HL-60 (cell line): ENCODE data around the gene SRF.

Source experiments
- GABPA ChIP-seq: IDR thresholded peaks from 2 replicates; pipeline ENCODE4 v1.6.1; 2012; ENCODE audit warnings: low read depth
- TF ChIP-seq, protein P1 (sequence below): IDR thresholded peaks from one replicate; pipeline ENCODE4 v1.5.1; 2011; ENCODE audit warnings: low read length, control low read depth, inconsistent platforms; ENCODE audit not compliant: insufficient read depth

DNA sequence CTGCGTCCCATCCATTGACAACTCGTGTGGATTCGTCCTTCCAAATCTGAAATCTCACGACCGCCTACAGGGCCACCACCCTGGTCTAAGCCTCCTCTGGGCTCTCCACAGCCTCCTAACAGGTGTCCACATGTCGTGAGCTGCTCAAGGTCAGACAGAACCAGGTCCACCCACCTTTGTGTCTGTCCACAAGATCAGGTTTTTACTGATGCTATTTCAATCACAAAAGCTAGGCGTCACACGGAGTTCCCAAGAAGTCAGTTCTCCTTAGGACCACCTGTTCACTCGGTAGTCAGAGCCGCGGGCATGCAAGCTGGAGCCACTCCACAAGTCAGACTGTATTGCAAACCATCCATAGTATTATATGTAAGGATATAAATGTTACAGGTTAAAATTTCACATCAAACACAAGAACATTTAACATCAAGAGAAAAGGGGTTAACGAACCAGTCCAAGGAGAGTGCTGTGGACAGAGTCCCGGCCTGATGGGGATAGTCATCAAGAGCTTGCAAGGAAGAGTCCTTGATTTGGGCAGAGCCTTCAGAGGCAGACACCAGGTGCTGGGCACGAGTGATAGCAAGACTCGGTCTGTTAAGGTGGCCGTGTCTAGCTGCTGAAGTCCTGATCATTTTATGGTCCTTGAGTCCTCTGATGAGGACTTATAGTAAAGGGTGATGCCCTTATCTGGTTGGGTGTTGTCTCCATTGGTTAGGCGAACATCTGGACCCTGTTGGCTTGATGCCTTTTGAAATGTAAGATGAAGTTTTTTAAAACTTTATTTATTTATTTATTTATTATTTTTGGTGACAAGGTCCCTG, 58.9 kb downstream of the SRF start:
- TF ChIP-seq GABPA = no peak
- TF ChIP-seq, protein P1, sequence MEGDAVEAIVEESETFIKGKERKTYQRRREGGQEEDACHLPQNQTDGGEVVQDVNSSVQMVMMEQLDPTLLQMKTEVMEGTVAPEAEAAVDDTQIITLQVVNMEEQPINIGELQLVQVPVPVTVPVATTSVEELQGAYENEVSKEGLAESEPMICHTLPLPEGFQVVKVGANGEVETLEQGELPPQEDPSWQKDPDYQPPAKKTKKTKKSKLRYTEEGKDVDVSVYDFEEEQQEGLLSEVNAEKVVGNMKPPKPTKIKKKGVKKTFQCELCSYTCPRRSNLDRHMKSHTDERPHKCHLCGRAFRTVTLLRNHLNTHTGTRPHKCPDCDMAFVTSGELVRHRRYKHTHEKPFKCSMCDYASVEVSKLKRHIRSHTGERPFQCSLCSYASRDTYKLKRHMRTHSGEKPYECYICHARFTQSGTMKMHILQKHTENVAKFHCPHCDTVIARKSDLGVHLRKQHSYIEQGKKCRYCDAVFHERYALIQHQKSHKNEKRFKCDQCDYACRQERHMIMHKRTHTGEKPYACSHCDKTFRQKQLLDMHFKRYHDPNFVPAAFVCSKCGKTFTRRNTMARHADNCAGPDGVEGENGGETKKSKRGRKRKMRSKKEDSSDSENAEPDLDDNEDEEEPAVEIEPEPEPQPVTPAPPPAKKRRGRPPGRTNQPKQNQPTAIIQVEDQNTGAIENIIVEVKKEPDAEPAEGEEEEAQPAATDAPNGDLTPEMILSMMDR = no peak
